IPS-NIHi11 (cell line): Measurements from ENCODE around the gene OSER1.
"Not testable (repeated sequence)": the region's sequence is repeated elsewhere in the genome, so short reads cannot be mapped to it uniquely, and the experiment has no call there.

Experiments
- DNase-seq: peaks from one replicate; pipeline ENCODE4 v3.0.0; 2012; ENCODE audit warnings: mixed read lengths, low spot score

OSER1 gene

DNA sequence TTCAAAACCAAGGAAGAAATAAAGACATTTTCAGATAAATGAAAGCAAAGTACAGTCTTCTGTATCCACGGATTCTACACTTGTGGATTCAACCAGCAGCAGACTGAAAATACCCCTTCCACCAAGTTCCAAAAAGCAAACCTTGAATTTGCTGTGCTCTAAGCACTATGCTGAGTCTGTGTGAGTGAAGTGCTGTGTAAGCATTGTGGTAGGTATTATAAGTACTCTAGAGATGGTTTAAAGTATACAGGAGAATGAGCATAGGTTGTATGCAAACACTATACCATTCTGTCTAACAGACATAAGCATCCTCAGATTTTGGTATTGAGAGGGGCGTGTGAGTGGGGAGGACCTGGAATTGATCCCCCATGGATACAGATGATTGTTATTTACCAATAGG is 9.6 kb downstream of the OSER1 start:
- DNase-seq: no peak

DNA sequence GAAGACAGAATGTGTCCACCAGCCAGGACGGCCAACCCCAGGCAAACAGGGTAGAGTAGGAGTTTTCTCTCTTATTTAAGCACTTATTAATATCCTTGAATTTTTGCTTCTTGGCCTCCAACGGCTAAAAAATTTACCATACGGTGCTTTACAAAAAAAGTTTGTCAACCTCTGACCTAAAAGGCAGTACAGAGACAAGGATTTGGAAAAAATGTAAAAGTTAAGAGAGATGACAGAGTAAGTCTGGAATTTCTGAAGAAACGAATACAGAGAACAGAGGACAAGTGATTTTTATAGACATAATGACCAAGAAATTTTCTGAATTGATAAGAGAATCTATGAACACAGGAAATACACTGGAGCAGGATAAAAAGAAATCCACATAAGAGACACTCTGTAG is 10.2 kb downstream of the OSER1 start:
- no peak for DNase-seq

DNA sequence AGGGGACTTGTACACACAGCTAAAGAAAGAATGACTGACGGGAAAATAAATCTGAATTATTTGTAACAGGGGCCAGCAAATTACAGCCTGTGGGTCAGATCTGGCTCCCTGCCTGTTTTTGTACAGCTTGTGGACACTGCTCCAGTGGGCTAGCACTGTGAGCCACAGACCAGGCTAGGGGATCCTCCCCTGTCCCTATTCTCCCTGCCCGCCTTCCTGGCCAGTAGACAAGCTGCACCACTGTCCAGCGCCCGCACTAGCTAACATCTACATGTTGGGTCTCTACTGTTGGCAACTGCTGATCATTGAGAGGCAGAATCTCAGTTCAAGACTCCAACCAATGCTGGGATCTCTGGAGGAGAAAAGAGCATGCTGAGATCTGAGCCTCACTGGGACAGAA is 10.7 kb downstream of the OSER1 start:
- no peak for DNase-seq

DNA sequence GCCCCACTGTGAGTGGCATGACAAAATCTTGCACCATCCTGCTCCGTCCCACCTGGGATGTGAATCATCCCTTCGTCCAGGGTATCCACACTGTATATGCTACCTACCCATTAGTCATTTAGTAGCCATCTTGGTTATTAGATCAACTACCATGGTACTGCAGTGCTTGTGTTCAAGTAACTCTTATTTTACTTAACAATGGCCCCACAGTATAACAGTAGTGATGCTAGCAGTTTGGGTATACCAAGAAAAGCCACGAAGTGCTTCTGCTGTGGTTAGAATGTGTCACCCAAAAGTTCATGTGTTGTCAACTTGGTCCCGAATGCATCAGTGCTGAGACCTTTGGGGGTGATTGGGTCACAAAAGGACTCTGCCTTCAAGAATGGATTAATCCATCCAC is 11.7 kb downstream of the OSER1 start:
- no peak for DNase-seq

DNA sequence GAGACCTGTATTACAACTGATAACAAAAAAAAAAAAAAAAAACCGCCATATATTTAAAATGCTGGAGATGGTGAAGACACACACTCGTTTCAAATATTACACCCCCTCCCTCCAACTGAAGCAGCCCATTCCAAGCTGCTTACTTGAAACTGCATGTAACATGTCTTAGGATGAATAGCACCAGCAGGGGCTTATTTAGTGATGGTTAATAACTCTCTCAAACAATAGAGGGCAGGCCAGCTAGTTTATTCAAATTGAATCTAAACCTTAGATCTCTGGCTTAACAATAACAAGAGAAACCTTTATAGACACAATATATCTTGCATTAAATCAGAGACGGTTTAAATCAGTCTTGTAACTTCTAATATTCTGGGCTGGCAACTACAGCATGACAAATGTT is 14.3 kb downstream of the OSER1 start:
- DNase-seq: no peak

DNA sequence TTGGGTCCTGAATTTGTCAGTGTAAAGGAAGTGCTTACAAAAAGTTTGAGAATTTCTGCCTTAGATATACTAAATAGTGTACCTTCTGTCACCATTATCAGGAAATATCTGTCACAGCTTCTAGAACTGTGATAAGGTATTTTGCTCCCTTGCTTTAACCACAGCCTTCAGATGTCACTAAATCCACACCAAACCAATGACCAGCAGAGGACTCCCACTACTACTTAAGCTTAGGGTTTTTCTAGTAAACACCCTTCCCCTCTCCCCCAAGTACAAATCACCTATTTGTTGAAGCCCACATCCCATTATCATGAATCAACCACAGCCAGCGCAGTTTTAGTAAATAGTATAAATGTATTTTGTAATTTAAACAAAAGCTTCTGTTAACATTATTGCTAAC is 15.0 kb downstream of the OSER1 start:
- DNase-seq: no peak

DNA sequence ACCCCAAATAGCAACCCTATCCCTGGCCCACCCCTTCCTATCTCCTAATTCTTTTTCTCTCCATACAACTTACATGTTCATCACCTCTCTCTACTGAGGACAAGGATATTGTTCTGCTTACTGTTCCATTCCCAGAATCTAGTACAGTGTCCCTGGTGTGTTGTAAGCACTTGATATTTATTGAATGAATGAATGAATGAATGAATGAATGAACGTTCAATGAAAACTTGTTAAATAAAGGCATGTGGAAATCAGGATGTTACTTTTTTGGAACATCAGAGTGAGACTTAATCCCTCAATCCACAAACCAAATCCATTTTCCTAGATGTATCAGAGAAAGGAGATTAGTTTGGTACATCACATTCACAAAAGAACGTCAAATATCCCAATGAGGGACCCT is 16.8 kb downstream of the OSER1 start:
- DNase-seq: no peak

DNA sequence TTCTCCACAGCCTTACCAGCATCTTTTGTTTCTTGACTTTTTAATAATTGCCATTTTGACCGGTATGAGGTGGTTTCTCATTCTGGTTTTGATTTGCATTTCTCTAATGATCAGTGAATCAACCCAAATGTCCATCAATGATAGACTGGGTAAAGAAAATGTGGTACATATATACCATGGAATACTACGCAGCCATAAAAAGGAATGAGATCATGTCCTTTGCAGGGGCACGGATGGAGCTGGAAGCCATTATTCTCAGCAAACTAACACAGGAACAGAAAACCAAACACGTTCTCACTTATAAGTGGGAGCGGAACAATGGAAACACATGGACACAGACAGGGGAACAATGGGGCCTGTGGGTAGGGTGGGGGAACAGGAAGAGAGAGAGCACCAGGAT is 18.9 kb downstream of the OSER1 start:
- DNase-seq: not testable (repeated sequence)

DNA sequence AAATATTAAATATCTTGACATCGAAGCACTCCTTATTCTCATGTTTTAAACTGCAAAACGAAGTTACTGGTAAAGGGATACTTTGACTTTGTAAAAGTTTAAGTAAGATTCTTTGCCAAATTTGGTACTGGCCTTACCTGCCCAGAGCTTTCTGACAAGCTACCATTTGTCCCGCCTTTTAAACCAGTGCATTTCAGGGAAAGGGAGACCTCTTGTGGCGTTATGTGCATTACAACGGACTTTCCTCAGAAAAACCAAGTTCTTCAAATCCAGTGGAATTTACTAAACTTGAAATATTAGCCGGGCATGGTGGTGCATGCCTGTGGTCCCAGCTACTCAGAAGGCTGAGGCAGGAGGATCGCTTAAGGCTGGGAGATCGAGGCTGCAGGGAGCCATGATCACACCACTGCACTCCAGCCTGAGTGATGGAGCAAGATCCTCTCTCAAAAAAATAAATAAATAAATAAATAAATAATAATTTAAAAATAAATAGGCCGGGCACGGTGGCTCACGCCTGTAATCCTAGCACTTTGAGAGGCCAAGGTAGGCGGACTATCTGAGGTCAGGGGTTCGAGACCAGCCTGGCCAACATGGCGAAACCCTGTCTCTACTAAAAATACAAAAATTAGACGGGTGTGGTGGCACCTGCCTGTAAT is 20.2 kb downstream of the OSER1 start:
- DNase-seq: peak; percentile 66

DNA sequence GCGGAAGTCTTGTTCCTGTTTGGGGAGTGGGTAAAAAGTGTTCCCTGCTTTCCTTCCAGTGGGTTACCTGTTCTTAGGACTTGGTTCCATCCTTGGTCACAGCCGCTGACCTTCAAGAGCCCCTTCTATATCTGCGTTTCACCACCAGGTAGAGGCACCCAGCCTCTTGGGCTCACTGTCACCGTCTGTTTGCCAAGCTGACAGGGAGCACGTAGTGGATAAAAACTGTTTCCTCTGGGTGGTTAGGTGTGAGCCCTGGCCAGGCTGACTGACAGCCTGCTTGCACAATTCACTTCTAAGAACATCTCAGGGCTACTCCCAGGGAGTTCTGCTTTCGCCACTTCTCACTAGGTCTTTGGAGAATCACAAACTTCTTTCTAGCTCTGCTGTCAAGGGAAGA is 21.8 kb downstream of the OSER1 start:
- DNase-seq: no peak

DNA sequence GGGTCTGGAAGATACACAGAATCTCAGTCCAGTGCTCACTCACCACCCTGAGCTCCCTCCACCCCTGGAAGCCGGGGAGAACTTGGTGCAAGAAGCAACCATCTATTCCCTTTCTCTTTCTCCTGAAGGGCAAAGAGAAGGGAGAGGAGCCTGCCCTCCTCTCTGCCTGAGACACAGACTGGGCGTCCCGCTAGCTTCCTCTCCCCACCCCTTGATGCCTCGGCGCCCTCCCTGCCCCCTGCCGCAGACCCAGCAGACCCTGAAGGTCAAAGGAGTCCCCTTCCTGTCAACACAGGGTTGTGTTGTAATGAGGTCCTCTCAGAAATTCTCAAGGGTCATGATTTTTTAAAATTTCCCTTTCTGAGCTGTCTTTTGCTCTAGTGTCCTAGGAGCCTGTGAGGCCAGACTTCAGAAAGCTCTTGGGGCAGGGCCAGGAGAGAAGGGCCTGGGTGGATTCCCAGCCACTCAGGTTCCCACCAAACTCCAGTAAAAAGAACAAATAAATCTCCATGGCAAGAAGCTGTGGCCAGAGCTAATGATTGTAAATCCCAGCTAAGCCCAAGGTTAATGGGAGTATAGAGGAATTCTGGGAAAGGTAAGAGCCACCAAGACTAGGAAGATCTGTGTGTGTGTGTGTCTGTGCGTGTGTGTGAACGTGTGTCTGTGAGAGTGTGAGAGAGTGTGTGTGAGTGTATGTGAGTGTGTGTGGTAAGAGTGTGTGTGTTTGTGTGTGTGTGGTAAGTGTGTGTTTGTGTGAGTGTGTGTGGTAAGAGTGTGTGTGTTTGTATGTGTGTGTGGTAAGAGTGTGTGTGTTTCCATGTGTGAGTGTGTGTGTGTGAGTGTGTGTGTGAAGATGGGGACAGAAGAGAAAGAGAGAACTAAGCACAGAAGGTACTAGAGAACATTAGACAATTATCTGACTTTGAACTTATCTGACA is 22.5 kb downstream of the OSER1 start:
- no peak for DNase-seq

DNA sequence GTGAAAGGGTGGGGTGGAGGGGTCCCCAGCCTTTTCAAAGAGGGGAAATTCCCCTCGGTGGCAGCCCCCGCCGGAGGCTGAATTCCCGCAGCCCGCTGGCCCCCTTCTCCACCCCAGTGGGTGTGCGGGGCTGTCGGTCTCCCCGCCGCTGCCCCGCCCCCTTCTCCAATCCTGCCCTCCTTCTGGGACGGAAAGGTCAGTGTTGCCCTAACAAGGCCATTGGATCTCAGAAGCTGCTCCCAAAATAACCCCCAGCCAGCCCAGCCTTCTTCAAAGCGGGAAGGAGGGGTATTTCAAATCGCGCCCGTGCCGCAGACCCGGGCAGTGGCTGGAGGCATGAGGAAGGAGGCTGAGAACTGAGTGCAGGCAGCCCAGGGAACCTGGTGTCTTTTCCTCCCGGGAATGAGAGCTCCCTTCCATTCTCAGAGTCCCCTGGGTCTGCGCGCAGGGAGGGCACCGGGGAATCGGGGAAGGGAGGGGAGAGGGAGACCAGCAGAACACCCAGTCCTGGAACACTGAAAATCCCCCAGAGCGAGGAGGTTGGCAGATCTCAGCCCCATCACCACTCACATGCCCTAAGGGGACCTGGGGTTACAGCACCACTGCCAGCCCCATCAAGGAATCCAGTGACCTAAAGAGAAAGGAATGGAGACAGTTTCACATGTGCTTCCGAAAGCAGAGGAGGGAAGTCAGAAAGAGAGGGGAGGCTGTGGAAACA is 23.4 kb downstream of the OSER1 start, which contains the start of gene JPH2:
Gene JPH2 (minus strand): TSS at position 135 of the 718 bp plus-strand sequence. CDS start 483 bp downstream, outside the sequence.
- peak; percentile 66 for DNase-seq

DNA sequence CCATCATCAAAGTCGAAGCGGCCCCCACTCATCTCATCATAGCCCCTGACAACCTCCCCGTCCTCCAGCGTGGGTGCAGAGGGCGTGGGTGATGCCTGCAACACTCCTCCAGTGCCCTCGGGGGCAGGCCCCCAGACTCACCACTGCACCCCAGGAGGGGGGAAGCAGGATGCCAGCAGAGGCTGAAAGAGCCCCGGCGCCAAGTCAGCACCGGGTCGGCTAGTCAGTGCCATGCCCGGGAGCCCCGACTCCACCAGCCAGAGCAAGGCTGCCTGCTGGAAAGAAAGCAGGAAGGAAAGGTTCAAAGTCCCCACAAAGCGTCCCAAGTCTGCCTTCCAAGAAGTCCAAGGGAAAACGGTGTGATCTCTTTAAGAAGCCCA is 23.9 kb downstream of the OSER1 start:
- peak; percentile 42 for DNase-seq

DNA sequence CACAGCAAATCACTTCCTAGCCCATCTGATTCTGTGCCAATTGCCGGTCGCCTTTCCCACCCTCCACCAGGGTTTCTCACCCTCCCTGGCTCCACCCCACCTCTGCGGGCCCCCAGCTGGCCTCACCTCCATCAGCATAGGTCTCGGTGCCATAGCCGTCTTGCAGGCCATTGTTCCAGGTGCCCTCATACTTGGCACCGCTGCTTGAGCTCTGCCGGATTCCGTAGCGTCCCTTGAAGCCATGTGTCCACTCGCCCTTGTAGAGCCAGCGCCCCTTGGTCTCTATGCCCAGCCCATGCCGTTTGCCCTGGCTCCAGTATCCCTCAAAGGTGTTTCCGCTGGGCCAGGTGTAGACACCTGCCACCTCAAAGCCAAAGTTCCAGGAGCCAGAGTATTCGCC is 24.4 kb downstream of the OSER1 start:
- no peak for DNase-seq

DNA sequence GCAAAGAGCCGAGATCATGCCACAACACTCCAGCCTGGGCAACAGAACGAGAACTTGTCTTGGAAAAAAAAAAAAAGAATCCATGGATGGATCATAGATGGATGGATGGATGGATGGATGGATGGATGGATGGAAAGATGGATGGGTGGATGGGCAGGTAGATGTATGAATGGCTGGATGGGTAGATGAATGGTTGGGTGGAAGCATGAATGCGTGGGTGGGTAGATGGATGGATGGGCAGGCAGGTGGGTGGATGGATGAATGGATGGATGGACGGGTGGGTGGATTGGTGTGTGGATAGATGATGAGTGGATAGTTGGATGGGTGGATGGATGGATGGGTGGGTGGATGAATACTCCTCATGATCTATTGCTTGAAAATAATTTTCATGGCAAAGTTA is 25.0 kb downstream of the OSER1 start:
- no peak for DNase-seq

DNA sequence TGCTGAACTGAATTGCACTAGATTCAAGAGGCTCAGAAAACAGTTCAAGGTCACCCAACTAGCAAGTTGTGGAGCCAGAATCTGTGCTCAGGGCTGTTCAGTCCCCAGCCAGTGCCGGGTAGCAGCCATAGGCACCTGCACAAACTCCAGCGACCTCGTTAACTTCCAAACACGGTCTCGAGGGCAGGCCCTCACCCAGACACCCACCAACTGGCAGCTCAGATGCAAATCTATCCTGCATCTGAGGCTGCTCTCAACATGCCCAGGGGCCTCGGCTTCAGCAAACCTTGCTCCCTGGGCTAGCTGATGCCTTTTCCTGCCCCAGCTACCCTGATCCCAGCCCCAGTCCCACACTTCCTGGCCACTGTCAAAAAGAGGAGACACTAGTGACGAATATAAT is 27.3 kb downstream of the OSER1 start:
- DNase-seq: no peak

DNA sequence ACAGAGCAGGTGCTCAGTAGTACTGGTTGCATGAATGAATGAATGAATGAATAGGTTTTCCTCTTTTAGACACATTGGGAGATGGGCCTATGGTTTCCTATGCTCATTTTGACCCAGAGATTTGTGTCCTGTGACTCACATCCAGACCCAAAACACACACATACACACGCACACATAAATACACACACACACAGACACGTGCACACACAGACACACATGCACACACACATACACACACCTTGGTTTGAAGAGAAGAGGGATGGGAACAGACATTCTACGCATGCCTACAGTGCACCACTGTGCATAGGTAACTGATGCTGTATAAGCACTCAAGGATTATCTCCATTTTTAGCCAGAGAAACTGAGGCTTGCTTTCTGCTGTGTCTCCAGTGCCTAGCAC is 27.7 kb downstream of the OSER1 start:
- no peak for DNase-seq

DNA sequence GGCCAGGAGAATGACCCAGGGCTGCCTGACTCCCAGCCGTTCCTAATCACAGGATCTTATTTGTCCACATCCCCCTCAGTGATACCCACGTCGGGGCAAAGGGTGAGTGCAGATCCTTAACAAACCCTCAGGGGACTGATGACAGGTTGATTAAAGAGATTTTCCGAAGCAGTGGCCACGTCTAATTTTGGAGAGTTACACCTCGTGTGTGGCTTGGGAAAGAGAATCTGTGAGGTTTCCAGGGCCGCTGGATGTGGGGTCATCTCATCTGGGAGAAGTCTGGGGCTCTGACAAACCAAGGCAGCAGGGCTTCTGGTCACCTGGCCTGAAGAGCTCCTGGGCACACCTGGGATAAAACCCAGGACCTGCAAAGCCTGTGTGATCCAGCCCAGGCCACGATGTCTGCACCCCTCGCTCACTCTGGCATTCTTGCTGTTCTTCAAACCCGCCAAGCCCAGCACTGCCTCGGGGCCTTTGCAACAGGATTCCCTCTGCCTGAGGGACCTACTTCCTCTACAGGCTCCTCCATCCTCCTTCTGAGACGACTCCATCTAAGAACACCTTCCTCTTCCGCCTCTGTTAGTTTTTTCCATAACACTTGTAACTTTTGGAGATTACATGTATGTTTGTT is 28.3 kb downstream of the OSER1 start:
- no peak for DNase-seq

DNA sequence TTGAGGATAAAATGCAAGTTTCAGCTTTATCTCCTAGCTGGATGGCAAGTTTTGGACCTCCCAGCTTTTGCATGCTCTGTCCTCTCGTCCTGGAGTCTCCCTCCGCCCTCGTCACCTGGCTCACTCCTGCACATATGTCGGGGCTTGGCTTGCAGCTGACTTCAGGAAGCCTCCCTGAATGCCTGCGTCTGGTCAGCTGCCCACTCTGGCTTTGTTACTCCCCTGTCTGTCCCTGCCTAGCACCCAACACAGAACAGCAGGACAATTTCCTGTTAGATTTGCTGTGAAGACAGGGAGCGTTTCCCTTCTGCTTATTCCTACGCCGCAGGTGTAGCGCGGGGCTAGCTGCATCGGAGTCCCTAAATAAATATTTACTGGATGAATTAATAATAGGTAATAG is 29.0 kb downstream of the OSER1 start:
- no peak for DNase-seq

DNA sequence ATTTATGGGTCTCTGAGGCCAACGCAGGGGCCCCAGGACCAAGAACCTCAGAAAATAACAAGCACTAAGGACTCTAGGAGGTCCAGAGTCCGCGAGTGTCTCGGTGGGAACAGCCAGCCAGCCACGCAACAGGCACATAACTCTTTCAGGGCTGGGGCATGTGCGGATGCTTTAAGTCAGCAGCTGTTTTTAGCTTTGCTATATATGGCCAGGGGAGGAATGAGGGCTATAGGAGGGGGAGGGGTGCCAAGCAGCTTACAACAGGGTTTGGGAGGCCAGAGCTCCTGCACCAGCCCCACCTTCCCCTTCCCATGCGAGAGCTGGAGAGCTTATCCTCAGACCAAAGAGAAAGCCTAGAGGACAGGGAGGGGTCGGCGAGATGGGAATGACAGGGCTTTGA is 29.8 kb downstream of the OSER1 start:
- DNase-seq: peak; percentile 55

DNA sequence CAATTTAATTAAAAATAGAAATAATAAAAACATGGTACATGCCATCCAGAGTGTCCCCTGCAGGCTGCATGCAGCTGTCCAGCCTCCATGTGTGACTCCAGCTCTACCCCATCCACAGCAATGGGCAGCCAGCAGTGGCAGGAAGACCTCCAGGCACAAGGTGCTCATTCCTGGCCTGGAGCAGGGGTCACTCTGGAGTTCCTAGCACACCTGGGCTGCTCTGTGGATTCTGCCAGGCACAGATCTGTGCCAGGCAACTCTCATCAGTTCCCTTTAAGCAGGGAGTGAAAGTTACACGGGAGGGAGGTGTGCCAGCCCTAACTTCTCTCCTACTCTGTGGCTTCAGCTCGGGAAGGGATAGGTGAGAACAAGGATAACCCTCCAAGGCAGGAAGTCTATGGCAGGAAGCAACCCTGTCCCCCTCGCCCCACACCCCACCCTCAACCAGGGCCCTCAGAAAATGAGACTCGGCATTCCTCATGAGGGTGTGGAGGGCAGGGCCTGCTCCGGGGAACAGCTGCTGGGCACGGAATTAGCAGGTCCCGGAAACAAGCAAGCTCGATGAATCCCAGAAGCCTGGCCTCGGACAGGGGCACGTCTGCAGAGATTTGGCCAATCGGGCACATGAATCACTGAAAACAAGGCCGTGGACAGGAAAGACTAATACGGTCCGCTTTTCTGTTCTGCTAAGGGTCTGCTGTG is 33.6 kb downstream of the OSER1 start:
- no peak for DNase-seq
